ENCODE data around the gene POPDC2.
A peak's percentile ranks its signal among the peaks of the same experiment; 100 is the strongest.
"Not testable (repeated sequence)": the region's sequence is repeated elsewhere in the genome, so short reads cannot be mapped to it uniquely, and the experiment has no call there.

Gene POPDC2, protein sequence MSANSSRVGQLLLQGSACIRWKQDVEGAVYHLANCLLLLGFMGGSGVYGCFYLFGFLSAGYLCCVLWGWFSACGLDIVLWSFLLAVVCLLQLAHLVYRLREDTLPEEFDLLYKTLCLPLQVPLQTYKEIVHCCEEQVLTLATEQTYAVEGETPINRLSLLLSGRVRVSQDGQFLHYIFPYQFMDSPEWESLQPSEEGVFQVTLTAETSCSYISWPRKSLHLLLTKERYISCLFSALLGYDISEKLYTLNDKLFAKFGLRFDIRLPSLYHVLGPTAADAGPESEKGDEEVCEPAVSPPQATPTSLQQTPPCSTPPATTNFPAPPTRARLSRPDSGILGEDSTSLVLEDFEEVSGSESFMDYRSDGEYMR

GRCh38 chr3:119660474-119661440, at the start of gene POPDC2:
TSS of gene POPDC2 (minus strand) at chr3:119660589. CDS start at chr3:119660423, 166 bp downstream.
- no peak for DNase-seq

DNA sequence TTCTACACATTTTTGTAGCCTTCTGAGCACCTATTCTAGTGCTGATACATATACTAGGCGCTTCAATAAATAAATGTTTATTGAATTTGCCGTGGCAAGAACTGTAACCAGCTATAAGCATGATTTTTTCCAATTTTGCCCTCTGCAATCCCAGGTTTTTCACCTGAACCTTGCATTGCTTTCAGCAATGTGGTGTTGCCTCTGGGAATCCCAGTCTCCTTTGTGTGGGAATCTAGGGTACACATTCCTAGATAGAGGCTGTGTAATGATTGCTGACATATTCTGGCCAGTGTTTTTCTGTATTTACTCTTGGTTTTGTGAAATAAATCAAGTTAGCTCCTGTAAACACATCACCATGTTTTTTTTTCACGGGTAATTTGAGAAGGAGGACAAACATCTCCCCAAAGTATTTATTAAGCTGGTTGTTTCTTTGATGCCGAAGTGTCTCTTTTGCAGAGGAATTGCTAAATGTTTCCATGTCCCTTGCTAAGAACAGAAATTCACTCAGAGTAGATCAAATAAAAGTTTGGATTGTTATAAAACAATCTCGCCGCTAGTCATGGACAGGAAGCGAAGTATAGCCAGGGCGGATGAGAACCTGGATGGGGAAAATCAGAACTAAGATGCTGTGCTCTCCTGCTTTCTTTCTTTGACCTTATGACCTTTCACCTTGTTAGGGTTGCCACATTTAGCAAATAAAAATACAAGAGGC, 43.6 kb upstream of the POPDC2 start:
- DNase-seq, result no peak

DNA sequence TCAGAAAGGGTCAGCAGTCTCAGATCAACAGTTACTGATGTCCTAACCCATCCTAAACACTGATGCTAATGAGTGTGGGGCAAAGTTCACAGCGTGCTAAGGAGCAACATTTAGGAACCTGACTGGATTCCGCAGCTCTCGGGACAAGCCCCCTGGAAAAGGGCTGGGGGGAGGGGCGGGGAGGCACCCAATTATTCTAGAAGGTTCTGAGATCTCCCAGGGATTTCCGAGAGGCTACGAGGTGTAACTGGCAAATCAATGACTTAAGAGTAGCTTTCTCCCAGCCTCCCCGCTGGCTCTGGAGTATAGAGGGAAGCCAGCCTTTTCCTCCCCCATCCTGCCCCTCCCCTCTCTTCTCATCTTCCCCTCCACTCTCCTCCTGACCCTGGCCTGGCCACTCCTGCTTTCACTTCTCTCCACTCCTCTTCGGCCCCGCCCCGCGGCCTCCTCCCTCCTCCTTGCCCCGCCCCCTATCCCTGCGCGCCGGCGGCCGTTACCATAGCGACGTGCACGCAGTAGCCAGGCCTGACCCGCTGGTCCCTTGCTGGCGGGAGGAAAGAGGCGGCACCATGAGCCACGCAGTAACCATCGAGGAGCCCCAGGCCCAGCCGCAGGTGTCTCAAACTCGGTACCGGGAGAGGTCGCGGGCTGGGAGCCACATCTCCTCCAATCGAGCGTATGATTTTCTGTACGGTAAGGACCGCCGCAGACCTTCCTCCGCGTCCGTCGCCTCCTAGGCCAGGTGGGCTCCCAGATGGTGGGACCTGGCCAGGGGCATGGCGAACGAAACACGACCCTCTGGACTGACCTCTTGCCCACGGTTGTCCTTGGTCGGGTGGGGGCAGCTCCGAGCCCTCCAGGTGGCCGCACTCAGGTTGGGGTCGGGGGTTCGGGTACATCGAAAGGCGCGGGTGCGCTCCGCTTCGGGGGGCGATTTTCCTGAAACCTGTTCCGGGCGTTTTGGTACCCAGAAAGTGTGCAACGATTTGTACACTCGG, 42.4 kb upstream of the POPDC2 start, which contains the start of gene CFAP91:
Gene CFAP91, plus strand, starts transcription at position 493 of the 998 bp plus-strand sequence. Its CDS starts 77 bp downstream, at position 570.
- peak; percentile 29 to 97 (median 88) for DNase-seq

DNA sequence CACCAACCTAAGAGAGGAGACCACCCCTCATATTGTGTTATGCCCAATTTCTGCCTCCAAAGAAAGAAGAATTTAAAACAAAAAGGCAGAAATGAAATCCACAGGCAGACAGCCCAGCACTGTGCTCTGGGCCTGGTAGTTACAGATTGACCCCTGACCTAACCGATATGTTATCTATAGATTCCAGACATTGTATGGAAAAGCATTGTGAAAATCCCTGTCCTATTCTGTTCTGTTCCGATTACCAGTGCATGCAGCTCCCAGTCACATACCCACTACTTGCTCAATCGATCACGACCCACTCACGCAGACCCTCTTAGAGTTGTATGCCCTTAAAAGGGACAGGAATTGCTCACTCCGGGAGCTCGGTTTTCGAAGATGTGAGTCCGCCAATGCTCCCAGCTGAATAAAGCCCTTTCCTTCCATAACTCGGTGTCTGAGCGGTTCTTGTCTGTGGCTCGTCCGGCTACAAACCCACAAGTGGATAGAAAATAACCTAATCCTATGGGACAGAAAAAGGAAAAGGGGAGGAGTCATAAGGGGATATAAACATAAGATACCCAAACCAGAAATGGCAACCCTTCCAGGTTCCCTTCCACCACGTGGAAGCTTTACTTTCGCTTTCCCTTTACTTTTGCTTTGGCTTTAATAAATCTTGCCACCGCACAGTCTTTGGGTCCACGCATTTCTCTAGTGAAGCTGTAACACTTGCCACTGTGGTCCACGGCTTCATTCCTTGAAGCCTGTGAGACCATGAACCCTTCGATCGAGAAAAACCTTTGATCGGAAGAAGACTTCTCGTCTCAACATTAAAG, 40.7 kb upstream of the POPDC2 start:
- DNase-seq, result no peak

- peak in 2 of 51 donors; percentile 0 to 6 for DNase-seq
These were observed 40.0 kb upstream of the POPDC2 start for GRCh38 chr3:119700269-119700919.

- no peak for DNase-seq
These were observed 37.0 kb upstream of the POPDC2 start for GRCh38 chr3:119697394-119697793.

- DNase-seq, result no peak
These were observed 35.1 kb upstream of the POPDC2 start for GRCh38 chr3:119695480-119695879.

DNA sequence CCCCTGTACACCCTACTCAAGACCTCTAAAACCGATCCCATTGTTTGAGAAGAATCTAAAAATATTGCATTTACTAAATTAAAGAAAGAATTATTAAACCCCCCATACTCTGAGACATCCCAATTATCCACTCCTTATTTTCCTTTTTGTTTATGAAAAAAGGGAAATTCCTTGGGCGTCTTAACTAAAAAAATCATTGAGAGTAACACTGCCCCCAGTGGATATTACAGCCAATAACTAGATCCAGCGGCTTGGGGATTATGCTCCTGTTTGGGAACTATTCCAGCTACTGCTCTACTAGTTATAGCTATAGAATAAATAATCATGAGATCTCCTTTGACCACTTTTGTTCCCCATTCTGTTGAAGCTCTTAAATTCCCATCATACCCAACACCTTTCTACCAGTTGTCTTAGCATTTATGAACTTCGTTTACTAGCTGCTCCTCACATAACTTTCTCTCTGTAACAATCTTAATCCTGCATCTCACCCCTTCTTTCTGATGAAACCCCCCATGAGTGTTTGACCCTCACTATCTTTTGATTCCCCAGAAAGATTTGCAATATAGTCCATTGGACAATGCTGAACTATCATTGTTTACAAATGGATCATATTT, 29.8 kb upstream of the POPDC2 start:
- no peak for DNase-seq

DNA sequence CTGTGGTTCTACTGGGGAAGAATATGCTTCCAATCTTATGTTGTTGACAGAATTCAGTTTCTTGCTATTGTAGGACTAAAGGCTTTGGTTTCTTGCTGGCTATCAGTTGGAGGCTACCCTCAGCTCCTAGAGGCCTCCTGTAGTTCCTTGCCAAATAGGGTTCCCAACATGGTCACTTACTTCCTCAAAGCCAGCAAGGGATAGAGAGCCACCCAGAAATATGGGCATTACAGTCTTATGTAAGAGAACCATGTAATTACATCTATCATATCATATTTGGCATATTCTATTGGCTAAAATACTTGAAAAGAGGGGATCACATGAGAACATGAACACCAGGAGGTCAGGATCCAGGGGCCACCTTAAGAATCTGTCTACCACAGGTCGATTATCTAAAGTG, 23.0 kb upstream of the POPDC2 start:
- no peak for DNase-seq

- peak in 1 of 51 donors; percentile 6 for DNase-seq
These were observed 20.9 kb upstream of the POPDC2 start for GRCh38 chr3:119681279-119681678.

- DNase-seq, result no peak
These were observed 19.5 kb upstream of the POPDC2 start for GRCh38 chr3:119679874-119680273.

DNA sequence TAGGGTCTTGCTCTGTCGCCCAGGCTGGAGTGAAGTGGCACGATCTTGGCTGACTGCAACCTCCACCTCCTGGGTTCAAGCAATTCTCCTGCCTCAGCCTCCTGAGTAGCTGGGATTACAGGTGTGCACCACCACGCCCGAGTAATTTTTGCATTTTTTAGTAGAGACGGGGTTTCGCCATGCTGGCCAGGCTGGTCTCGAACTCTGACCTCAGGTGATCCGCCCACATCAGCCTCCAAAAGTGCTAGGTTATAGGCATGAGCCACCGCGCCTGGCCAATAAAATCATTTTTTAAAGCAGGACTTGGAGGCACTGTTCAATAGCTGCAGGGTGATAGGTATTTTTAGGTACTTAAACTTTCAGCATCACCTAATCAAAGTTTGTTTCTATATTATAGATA, 17.8 kb upstream of the POPDC2 start:
- DNase-seq, result not testable (repeated sequence)

DNA sequence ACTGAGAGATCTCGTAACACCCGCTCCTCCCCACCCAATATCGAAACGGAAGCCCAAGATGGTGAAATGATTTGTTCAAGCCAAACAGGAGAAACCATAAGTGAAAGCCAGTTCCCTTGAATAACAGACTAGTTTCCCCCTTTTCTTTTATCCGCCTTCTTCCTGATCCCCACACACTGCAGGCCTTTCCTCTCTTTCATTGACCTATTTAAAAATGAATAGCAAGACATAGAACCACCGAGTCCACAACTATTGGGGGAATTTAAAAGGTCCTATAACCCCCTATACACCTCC, 17.2 kb upstream of the POPDC2 start:
- DNase-seq, result no peak

- peak; percentile 51 to 96 (median 87) for DNase-seq
These were observed 16.6 kb upstream of the POPDC2 start, which contains the start of gene COX17 for GRCh38 chr3:119676771-119677640. TSS of gene COX17 (minus strand) at chr3:119677406. CDS start at chr3:119677310, 96 bp downstream.

GRCh38 chr3:119676020-119676419, 15.6 kb upstream of the POPDC2 start:
- no peak for DNase-seq

DNA sequence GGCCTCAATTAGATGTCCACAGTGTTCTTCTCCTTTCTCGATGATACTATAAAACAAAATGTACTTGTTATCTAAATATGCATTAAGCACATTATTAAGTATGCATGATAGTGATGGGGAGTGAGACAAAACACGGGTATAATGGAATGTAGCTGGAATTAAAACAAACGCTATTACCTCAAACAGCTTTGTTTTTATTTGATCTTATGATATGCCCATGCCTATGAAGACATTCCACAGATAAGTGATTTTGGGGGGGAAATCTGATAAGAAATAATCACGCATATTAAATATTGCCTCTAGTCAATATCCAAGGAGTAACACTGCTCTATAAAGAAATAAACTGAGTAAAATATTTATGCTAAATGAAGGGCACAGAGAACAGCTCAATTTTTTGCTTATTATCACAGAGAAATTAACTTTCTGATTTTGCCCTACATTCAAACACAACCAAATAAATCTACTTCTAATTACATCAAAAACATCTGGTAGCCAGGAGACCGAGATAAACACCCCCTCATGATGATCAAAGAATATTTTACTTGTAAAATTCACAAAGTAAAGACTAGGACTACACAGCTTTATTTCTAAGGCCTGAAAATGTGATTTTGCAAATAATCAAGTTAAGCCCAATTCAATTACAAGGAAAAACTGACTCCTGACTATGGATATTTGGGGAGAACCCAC, 14.9 kb upstream of the POPDC2 start:
- DNase-seq, result no peak

DNA sequence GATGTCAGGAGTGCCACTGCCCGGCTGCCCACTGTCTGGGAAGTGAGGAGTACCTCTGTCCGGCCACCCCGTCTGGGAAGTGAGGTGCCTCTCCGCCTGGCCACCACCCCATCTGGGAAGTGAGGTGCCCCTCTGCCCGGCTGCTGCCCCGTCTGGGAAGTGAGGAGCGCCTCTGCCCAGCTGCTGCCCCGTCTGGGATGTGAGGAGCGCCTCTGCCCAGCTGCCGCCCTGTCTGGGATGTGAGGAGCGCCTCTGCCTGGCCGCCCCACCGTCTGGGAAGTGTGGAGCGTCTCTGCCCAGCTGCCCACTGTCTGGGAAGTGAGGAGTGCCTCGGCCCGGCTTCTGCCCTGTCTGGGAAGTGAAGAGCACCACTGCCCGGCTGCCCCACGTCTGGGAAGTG, 13.5 kb upstream of the POPDC2 start:
- DNase-seq, result no peak
